ENCODE results near the gene XAF1.
"Not testable (repeated sequence)": the region's sequence is repeated elsewhere in the genome, so short reads cannot be mapped to it uniquely, and the experiment has no call there.

Gene XAF1

DNA sequence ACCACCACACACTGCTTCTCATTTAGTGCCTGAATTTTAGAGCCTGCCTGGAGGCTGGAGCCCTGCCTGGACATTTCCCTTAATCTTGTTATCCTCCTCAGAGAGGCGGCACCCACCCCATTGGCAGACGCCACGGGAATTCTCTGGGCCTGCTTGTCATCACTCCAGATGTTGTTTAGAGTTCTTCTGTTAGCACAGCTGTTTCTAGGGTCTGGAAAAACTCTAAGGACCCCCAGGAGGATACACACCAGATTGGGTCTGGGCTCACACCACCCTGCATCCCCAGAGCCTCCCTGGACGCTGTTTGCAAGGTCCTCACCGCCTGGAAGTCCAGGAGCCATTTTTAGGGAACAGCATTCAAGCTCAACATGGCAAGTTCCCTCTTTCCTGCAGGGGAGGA lies 565 bp upstream of the XAF1 start:
- DNase-seq = no peak

GRCh38 chr17:6756425-6757031 lies 682 bp downstream of the XAF1 start:
- no peak for DNase-seq

DNA sequence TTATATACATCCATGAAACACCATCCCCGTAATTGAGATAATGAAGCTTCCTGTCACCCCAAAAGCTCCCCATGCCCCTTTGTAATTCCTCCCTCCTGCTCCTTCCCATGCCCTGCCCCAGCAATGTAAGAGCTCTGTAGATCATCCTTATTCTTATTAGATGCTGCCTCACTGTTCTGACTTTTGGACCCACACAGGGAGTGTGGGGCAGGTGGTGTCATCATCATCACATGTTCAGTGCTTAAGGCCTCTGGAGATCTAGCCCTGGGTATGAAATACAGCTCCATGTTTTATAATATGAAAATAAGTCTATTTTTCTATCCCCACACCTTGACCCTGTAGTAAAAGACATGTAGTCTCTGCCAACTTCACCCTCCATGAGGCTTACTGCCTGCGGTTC lies 1.9 kb downstream of the XAF1 start:
- DNase-seq = no peak

DNA sequence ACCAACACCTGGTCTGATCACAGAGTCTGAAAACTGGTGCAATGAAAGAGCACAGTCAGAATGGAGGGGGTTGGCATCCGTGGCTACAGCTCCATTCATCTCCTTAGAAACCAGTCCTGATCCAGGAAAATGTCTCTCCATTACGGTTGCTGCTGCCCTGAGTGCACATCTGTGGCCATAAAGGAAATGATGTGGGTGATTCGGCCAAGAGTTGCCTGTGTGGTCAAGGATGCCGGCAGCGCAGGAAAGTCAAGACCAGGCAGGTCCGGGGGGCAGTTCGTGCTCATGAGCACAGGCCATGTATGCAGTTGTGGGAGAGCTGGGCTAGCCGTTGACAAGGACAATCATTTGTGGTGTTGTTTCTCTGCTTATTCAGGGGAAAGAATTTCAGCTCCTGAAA lies 5.9 kb downstream of the XAF1 start:
- no peak for DNase-seq

GRCh38 chr17:6768447-6768846 lies 12.6 kb downstream of the XAF1 start:
- DNase-seq = no peak

- DNase-seq = no peak
These were observed 16.2 kb downstream of the XAF1 start for GRCh38 chr17:6772016-6772415.

GRCh38 chr17:6774906-6775305 lies 19.1 kb downstream of the XAF1 start:
- not testable (repeated sequence) for DNase-seq

DNA sequence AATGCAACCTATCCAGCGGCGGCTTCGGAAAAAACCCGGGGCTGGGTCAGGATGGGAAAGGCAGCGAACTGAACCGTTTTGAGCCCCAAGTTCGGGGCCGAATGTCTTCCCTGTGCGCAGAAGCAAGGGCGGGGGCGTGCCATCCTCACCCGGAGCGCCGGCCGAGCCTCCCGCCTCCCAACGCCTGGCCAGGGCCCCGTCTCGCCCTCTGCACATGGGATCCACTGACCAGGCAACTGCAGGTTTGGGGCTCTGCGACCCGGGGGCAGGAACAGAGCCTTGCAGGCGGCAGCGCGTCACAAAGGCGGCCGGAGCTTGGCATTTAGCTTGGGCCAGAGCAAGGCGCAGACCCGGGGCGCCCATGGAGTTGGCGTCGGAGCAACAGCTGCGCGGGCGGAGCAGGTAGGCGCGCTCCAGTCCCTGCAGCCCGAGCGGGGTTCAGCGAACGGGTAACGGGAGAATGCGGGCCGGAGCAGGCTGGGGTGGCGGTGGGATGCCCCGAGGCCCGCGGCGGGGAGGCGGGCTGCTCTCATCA lies 20.1 kb downstream of the XAF1 start, which contains the start of gene FBXO39:
Gene FBXO39, plus strand, starts transcription at position 345 of the 535 bp plus-strand sequence. CDS start 3,654 bp downstream, outside the sequence.
- DNase-seq = no peak

DNA sequence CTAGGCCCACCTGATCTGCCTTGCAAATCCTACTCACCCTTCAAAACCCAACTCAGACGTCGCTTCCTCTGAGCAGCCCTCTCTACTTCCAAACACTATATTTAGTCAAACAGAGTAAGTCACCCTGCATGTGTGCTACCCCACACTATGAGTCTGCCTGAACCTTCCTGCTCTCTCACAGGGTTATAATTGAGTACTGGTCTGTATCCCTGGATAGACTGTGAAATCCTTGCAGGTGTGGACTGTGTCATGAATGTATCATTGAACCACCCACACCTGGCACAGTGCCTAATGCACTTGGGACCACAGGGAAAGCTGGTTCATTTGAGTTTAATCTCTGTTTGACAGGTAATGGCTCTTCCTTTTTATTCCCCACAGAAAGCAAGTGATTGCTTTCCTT lies 23.6 kb downstream of the XAF1 start:
- no peak for DNase-seq

DNA sequence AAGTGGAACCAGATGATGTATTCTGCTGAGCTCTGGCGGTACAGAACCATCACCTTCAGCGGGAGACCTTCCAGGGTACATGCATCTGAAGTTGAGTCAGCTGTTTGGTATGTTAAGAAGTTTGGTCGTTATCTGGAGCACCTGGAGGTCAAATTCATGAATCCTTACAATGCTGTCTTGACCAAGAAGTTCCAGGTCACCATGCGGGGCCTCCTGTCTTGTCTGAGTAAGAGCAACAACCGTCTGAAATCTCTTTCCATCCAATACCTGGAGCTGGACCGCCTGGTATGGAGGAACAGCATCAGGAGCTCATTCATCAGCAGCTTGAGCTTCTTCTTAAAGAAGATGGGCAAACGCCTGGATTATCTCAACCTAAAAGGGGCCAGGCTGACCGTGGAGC lies 24.2 kb downstream of the XAF1 start:
- no peak for DNase-seq

- no peak for DNase-seq
These were observed 25.0 kb downstream of the XAF1 start for GRCh38 chr17:6780886-6781285.

DNA sequence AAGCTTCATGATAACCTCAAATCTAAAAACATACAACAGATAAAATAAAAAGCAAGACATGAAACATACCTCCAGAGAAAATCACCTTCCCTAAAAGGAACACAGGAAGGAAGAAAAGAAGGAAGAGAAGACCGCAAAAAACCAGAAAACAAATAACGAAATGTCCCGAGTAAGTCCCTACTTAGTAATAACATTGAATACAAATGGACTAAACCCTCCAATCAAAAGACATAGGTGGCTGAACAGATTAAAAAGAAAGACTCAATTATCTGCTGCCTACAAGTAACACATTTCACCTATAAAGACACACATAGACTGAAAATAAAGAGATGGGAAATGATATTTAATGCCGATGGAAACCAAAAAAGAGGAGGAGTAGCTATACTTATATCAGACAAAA lies 26.4 kb downstream of the XAF1 start:
- DNase-seq = no peak

GRCh38 chr17:6786618-6787017 lies 30.8 kb downstream of the XAF1 start:
- DNase-seq = no peak

DNA sequence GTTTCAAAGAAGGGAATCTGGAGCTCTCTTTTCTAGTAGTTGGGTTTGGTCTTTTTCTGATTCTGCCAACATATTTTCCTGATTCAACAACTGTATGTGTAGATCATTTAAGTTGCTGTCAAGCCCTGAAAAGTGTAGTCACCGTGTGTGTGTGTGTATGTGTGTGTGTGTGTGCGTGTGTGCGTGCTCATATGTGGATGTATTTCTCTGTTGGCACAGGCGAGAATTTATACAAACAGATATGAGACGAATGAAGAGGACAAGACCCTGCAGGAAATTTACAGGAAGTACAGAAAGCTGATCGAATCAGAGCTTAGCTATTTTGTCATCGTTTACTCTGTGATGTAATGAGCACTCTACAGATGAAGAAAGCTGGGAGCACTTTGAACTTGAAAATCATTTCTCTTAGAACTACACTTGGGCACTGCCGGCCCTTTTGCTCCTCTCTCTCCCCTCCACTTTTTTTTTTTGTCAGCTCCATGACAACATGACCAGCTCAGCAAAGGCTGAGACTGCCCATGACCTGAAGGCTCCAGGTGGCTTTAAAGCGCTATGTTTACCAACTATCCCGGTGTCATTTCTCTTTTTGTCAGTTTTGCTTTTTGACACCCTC lies 31.3 kb downstream of the XAF1 start:
- no peak for DNase-seq

DNA sequence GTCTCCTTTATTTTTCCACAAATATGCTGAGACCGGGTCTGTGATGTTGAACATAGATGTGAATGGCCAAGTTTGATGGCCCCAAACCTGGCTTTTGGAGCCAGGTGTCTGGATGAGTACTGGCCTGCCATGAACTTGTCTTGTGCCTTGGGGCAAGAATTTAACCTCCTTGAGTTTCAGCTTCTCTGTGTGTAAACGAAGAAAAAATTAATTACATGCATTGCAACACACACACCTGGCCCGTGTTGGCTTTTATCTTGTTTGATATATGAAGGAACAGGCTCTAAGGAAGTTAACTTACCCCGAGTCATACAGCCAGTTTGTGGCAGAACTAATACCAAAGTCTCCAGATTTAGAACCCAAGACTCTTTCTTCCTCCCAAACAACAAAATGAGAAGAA lies 33.3 kb downstream of the XAF1 start:
- no peak for DNase-seq

DNA sequence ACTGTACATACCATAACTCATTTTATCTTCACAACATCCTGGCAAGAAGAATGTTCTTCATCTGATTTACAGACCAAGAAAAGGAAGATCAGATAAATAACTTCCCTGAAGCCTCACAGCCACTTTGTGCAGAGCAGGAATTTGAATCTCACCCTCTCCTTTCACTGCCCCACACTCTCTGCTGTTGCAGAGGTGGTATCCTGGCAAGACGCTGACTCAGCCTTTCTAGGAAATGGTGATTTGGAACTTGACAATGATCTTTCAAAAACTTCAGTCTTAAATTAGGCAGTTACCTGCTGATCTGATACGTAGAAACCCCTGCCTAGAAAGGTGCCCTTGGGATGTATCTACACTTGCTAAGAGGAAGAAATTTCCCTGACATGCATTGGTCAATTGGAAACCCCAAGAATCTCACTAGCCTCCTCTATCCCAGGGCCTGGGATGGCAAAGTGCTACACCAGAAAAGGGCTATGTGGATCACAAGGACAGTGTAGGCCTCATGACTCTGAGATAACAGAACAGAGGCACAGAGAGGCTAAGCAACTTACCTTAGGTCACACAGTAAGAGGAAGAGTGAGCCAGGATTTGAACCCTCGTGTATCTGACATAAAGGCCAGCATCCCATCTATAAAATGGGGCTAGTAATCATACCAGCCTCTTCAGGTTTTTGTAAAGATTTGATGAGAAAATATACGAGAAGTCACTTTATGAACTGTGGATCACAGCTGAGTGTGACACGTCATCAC lies 38.1 kb downstream of the XAF1 start:
- no peak for DNase-seq

GRCh38 chr17:6796017-6796886 lies 40.4 kb downstream of the XAF1 start:
- DNase-seq = no peak

DNA sequence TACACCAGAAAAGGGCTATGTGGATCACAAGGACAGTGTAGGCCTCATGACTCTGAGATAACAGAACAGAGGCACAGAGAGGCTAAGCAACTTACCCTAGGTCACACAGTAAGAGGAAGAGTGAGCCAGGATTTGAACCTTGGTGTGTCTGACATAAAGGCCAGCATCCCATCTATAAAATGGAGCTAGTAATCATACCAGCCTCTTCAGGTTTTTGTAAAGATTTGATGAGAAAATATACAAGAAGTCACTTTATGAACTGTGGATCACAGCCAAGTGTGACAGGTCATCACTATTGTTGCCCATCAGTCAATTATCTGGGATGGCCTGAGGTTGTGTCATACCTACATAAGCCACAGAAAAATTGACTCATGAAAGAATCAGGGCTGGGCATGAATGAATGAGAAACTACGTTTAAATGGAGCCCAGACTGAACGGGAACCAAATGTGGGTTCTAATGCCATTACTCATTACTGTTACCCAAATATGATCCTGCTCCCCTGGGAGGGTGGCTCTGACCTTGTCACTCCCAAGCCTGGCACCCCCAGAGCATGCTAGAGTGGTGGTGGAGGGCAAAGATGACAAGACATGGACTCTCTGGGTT lies 41.1 kb downstream of the XAF1 start:
- no peak for DNase-seq

- DNase-seq = no peak
These were observed 42.0 kb downstream of the XAF1 start for GRCh38 chr17:6797718-6798351.

- no peak for DNase-seq
These were observed 43.9 kb downstream of the XAF1 start for GRCh38 chr17:6799738-6800137.

DNA sequence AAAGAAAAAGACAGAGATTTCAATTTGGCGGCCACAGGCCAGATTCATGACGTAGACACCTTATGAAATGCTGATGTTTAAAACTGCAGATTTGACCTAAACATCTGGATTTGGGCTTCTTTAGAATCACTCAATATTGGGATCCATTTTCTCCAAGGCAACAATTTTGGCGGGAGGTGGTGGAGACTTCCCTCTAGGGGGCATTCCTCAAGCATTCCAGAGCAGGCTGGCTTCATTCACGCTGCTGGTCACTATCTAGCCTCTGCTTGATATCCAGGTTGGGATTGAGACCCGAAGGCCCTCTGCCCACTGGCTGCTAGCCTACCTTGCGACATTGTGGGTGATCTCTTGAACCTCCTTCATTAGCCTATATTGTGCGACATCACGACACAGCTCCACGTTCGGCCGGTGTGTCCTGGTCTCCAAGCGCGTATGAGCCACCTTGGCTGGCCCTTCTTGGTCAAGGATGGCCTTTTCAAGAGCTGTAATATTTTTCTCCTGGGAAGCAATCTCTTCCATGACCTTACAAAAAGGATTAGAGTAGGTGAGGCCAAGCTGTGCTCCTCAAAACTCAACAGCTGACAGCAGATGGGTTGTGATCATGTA lies 44.7 kb downstream of the XAF1 start:
- no peak for DNase-seq

- DNase-seq = no peak
These were observed 55.7 kb downstream of the XAF1 start for GRCh38 chr17:6811510-6811909.

Measured in T-helper 9 cell (primary cell).